Vagina (tissue), 2 donors: ENCODE data around the gene RPLP2.

Experiments
- POLR2A ChIP-seq, 2 donors: fragments of 450-650 bp; IDR thresholded peaks; one replicate each; pipeline ENCODE4 v1.6.1; 2017; ENCODE audit warnings: antibody characterized with exemption in 2 of 2, mild to moderate bottlenecking in 2 of 2, moderate library complexity in 2 of 2
- POLR2AphosphoS5 ChIP-seq, 2 donors: sonication (generic); formaldehyde crosslinking; IDR thresholded peaks; one replicate each; pipeline ENCODE4 v1.9.0; 2017; ENCODE audit warnings: antibody characterized with exemption in 2 of 2, mild to moderate bottlenecking in 2 of 2, low read depth in 1 of 2; ENCODE audit not compliant: insufficient read depth in 1 of 2
- TF ChIP-seq, protein P1 (sequence below), 3 experiments: fragments of 450-650 bp in 2 of 3; fragments of 200-600 bp in 1 of 3; sonication (generic) in 1 of 3; IDR thresholded peaks; one replicate each; pipeline ENCODE4 v1.5.1; 2017 to 2019; ENCODE audit warnings: antibody characterized with exemption in 3 of 3, mild to moderate bottlenecking in 2 of 3, moderate library complexity in 2 of 3

- TF ChIP-seq, protein P1, sequence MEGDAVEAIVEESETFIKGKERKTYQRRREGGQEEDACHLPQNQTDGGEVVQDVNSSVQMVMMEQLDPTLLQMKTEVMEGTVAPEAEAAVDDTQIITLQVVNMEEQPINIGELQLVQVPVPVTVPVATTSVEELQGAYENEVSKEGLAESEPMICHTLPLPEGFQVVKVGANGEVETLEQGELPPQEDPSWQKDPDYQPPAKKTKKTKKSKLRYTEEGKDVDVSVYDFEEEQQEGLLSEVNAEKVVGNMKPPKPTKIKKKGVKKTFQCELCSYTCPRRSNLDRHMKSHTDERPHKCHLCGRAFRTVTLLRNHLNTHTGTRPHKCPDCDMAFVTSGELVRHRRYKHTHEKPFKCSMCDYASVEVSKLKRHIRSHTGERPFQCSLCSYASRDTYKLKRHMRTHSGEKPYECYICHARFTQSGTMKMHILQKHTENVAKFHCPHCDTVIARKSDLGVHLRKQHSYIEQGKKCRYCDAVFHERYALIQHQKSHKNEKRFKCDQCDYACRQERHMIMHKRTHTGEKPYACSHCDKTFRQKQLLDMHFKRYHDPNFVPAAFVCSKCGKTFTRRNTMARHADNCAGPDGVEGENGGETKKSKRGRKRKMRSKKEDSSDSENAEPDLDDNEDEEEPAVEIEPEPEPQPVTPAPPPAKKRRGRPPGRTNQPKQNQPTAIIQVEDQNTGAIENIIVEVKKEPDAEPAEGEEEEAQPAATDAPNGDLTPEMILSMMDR (IDR thresholded peaks at IDR 0.05), result no peak
- TF ChIP-seq POLR2AphosphoS5 (IDR thresholded peaks at IDR 0.05; ENCODE audit: insufficient read depth in 1 of 2, low read depth in 1 of 2) (no peak), POLR2A (IDR thresholded peaks at IDR 0.05) (no peak)
These were observed 49.5 kb upstream of the RPLP2 start for GRCh38 chr11:760236-760635.
